ENCODE data around the gene SLC29A3.

DNA sequence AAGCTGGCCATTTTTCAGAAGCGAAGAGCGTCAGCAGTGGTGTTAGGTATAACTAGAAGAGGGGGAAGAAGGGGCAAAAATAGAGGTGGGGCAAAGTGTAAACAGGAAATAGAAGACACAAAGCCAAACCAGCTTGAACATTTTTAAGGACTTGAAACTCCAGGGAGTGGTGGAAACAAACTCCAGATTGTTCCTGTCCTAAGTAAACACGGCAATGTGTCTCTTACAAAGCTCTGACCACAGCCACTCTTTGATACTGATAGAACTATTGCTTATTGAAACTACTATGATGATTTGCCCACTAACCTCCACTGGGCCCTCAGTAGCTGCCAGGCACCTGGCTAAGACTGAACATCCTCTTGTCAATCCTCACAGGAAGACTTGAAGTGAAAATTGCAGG lies 56.9 kb downstream of the SLC29A3 start:
- TF ChIP-seq, protein P1, sequence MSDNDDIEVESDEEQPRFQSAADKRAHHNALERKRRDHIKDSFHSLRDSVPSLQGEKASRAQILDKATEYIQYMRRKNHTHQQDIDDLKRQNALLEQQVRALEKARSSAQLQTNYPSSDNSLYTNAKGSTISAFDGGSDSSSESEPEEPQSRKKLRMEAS (IDR thresholded peaks at IDR 0.05; ENCODE audit: low read depth): no peak
- no peak for TF ChIP-seq CTCF (IDR thresholded peaks at IDR 0.05)
- TF ChIP-seq NRF1 (IDR thresholded peaks at IDR 0.05; ENCODE audit: low read depth, low read length): no peak
- TF ChIP-seq POLR2AphosphoS5 (IDR thresholded peaks at IDR 0.05; ENCODE audit: low read depth, low read length): no peak
- no peak for TF ChIP-seq GABPA (IDR thresholded peaks at IDR 0.05; ENCODE audit: low read depth)
- TF ChIP-seq USF2 (IDR thresholded peaks at IDR 0.05; ENCODE audit: borderline replicate concordance, low read depth, low read length): no peak
- TF ChIP-seq TCF12 (IDR thresholded peaks at IDR 0.05): no peak

All from SK-N-SH (cell line).